ENCODE results near the gene ADGRL2.

ADGRL2 gene

GRCh38 chr1:81967951-81968350 lies 167.2 kb downstream of the ADGRL2 start:
- Histone ChIP-seq H3K4me1 (ENCODE audit: control insufficient read depth in 1 of 2, insufficient read depth in 2 of 2, low read length in 2 of 2) (no peaks in the 10 kb centered on the region), H3K9me3 (ENCODE audit: control insufficient read depth in 1 of 2, low read length in 2 of 2) (no peaks in the 10 kb centered on the region), H3K27me3 (ENCODE audit: low read depth, low read length) (no peaks in the 10 kb centered on the region), H3K36me3 (ENCODE audit: control insufficient read depth in 1 of 2, insufficient read depth in 2 of 2, low read length in 2 of 2) (peaks cover 5 to 18% of the 10 kb centered on the region in 2 donors), H3K27ac (ENCODE audit: low read length) (no peak overlapping the region), H3K4me3 (ENCODE audit: low read depth in 1 of 2, low read length in 2 of 2) (no peak overlapping the region)

GRCh38 chr1:81970416-81970815 lies 169.7 kb downstream of the ADGRL2 start:
- no peaks in the 10 kb centered on the region for H3K9me3 ChIP-seq (ENCODE audit: control insufficient read depth in 1 of 2, low read length in 2 of 2)
- no peaks in the 10 kb centered on the region for H3K27me3 ChIP-seq (ENCODE audit: low read depth, low read length)
- H3K4me3 ChIP-seq (ENCODE audit: low read depth in 1 of 2, low read length in 2 of 2), result no peak overlapping the region
- H3K27ac ChIP-seq (ENCODE audit: low read length), result no peak overlapping the region
- H3K4me1 ChIP-seq (ENCODE audit: control insufficient read depth in 1 of 2, insufficient read depth in 2 of 2, low read length in 2 of 2), result no peaks in the 10 kb centered on the region
- peaks cover 11 to 18% of the 10 kb centered on the region in 2 donors for H3K36me3 ChIP-seq (ENCODE audit: control insufficient read depth in 1 of 2, insufficient read depth in 2 of 2, low read length in 2 of 2)

GRCh38 chr1:81974222-81974841 lies 173.6 kb downstream of the ADGRL2 start:
- Histone ChIP-seq H3K4me1 (ENCODE audit: control insufficient read depth in 1 of 2, insufficient read depth in 2 of 2, low read length in 2 of 2) (no peaks in the 10 kb centered on the region), H3K9me3 (ENCODE audit: control insufficient read depth in 1 of 2, low read length in 2 of 2) (no peaks in the 10 kb centered on the region), H3K27me3 (ENCODE audit: low read depth, low read length) (no peaks in the 10 kb centered on the region), H3K27ac (ENCODE audit: low read length) (no peak overlapping the region), H3K36me3 (ENCODE audit: control insufficient read depth in 1 of 2, insufficient read depth in 2 of 2, low read length in 2 of 2) (peaks cover 6 to 8% of the 10 kb centered on the region in 2 donors), H3K4me3 (ENCODE audit: low read depth in 1 of 2, low read length in 2 of 2) (no peak overlapping the region)

- Histone ChIP-seq H3K27me3 (ENCODE audit: low read depth, low read length) (no peaks in the 10 kb centered on the region), H3K27ac (ENCODE audit: low read length) (no peak overlapping the region), H3K4me3 (ENCODE audit: low read depth in 1 of 2, low read length in 2 of 2) (no peak overlapping the region)
These were observed 174.3 kb downstream of the ADGRL2 start for GRCh38 chr1:81974883-81975555.

GRCh38 chr1:81976539-81976938 lies 175.8 kb downstream of the ADGRL2 start:
- no peak overlapping the region for H3K27ac ChIP-seq (ENCODE audit: low read length)
- H3K4me1 ChIP-seq (ENCODE audit: control insufficient read depth in 1 of 2, insufficient read depth in 2 of 2, low read length in 2 of 2), result no peaks in the 10 kb centered on the region
- H3K9me3 ChIP-seq (ENCODE audit: control insufficient read depth in 1 of 2, low read length in 2 of 2), result no peaks in the 10 kb centered on the region
- H3K36me3 ChIP-seq (ENCODE audit: control insufficient read depth in 1 of 2, insufficient read depth in 2 of 2, low read length in 2 of 2), result peaks cover 4 to 6% of the 10 kb centered on the region in 2 donors
- H3K4me3 ChIP-seq (ENCODE audit: low read depth in 1 of 2, low read length in 2 of 2), result no peak overlapping the region
- no peaks in the 10 kb centered on the region for H3K27me3 ChIP-seq (ENCODE audit: low read depth, low read length)

More at GRCh38 chr1:81974883-81975555, 174.3 kb downstream of the ADGRL2 start:
- Histone ChIP-seq H3K36me3 (ENCODE audit: control insufficient read depth in 1 of 2, insufficient read depth in 2 of 2, low read length in 2 of 2) (peaks cover 6 to 8% of the 10 kb centered on the region in 2 donors), H3K4me1 (ENCODE audit: control insufficient read depth in 1 of 2, insufficient read depth in 2 of 2, low read length in 2 of 2) (no peaks in the 10 kb centered on the region), H3K9me3 (ENCODE audit: control insufficient read depth in 1 of 2, low read length in 2 of 2) (no peaks in the 10 kb centered on the region)

GRCh38 chr1:81978945-81979344 lies 178.2 kb downstream of the ADGRL2 start:
- Histone ChIP-seq H3K27me3 (ENCODE audit: low read depth, low read length) (no peaks in the 10 kb centered on the region), H3K36me3 (ENCODE audit: control insufficient read depth in 1 of 2, insufficient read depth in 2 of 2, low read length in 2 of 2) (peaks cover 5 to 7% of the 10 kb centered on the region in 2 donors), H3K4me3 (ENCODE audit: low read depth in 1 of 2, low read length in 2 of 2) (no peak overlapping the region), H3K9me3 (ENCODE audit: control insufficient read depth in 1 of 2, low read length in 2 of 2) (no peaks in the 10 kb centered on the region), H3K4me1 (ENCODE audit: control insufficient read depth in 1 of 2, insufficient read depth in 2 of 2, low read length in 2 of 2) (no peaks in the 10 kb centered on the region), H3K27ac (ENCODE audit: low read length) (no peak overlapping the region)

GRCh38 chr1:81982523-81982922 lies 181.8 kb downstream of the ADGRL2 start:
- no peaks in the 10 kb centered on the region for H3K9me3 ChIP-seq (ENCODE audit: control insufficient read depth in 1 of 2, low read length in 2 of 2)
- no peaks in the 10 kb centered on the region for H3K27me3 ChIP-seq (ENCODE audit: low read depth, low read length)
- peaks cover 5 to 7% of the 10 kb centered on the region in 2 donors for H3K36me3 ChIP-seq (ENCODE audit: control insufficient read depth in 1 of 2, insufficient read depth in 2 of 2, low read length in 2 of 2)
- H3K27ac ChIP-seq (ENCODE audit: low read length), result no peak overlapping the region
- no peaks in the 10 kb centered on the region for H3K4me1 ChIP-seq (ENCODE audit: control insufficient read depth in 1 of 2, insufficient read depth in 2 of 2, low read length in 2 of 2)
- H3K4me3 ChIP-seq (ENCODE audit: low read depth in 1 of 2, low read length in 2 of 2), result no peak overlapping the region

- H3K4me1 ChIP-seq (ENCODE audit: control insufficient read depth in 1 of 2, insufficient read depth in 2 of 2, low read length in 2 of 2), result no peaks in the 10 kb centered on the region
- no peaks in the 10 kb centered on the region for H3K27me3 ChIP-seq (ENCODE audit: low read depth, low read length)
- no peak overlapping the region for H3K27ac ChIP-seq (ENCODE audit: low read length)
- no peak overlapping the region for H3K4me3 ChIP-seq (ENCODE audit: low read depth in 1 of 2, low read length in 2 of 2)
- peaks cover 0 to 16% of the 10 kb centered on the region in 2 donors for H3K36me3 ChIP-seq (ENCODE audit: control insufficient read depth in 1 of 2, insufficient read depth in 2 of 2, low read length in 2 of 2)
- H3K9me3 ChIP-seq (ENCODE audit: control insufficient read depth in 1 of 2, low read length in 2 of 2), result no peaks in the 10 kb centered on the region
These were observed 188.8 kb downstream of the ADGRL2 start for GRCh38 chr1:81989524-81989923.

- Histone ChIP-seq H3K27ac (ENCODE audit: low read length) (no peak overlapping the region), H3K9me3 (ENCODE audit: control insufficient read depth in 1 of 2, low read length in 2 of 2) (no peaks in the 10 kb centered on the region), H3K4me3 (ENCODE audit: low read depth in 1 of 2, low read length in 2 of 2) (no peak overlapping the region), H3K4me1 (ENCODE audit: control insufficient read depth in 1 of 2, insufficient read depth in 2 of 2, low read length in 2 of 2) (no peaks in the 10 kb centered on the region), H3K27me3 (ENCODE audit: low read depth, low read length) (no peaks in the 10 kb centered on the region), H3K36me3 (ENCODE audit: control insufficient read depth in 1 of 2, insufficient read depth in 2 of 2, low read length in 2 of 2) (peaks cover 0 to 16% of the 10 kb centered on the region in 2 donors)
These were observed 189.5 kb downstream of the ADGRL2 start for GRCh38 chr1:81990241-81990640.

GRCh38 chr1:81998165-81998564 lies 197.4 kb downstream of the ADGRL2 start:
- no peak overlapping the region for H3K27ac ChIP-seq (ENCODE audit: low read length)
- no peak overlapping the region for H3K4me3 ChIP-seq (ENCODE audit: low read depth in 1 of 2, low read length in 2 of 2)
- peaks cover 0 to 7% of the 10 kb centered on the region in 2 donors for H3K4me1 ChIP-seq (ENCODE audit: control insufficient read depth in 1 of 2, insufficient read depth in 2 of 2, low read length in 2 of 2)
- no peaks in the 10 kb centered on the region for H3K27me3 ChIP-seq (ENCODE audit: low read depth, low read length)
- H3K9me3 ChIP-seq (ENCODE audit: control insufficient read depth in 1 of 2, low read length in 2 of 2), result no peaks in the 10 kb centered on the region
- no peaks in the 10 kb centered on the region for H3K36me3 ChIP-seq (ENCODE audit: control insufficient read depth in 1 of 2, insufficient read depth in 2 of 2, low read length in 2 of 2)

- no peaks in the 10 kb centered on the region for H3K36me3 ChIP-seq (ENCODE audit: control insufficient read depth in 1 of 2, insufficient read depth in 2 of 2, low read length in 2 of 2)
- H3K4me1 ChIP-seq (ENCODE audit: control insufficient read depth in 1 of 2, insufficient read depth in 2 of 2, low read length in 2 of 2), result peaks cover 0 to 7% of the 10 kb centered on the region in 2 donors
- no peak overlapping the region for H3K4me3 ChIP-seq (ENCODE audit: low read depth in 1 of 2, low read length in 2 of 2)
- H3K27me3 ChIP-seq (ENCODE audit: low read depth, low read length), result no peaks in the 10 kb centered on the region
- no peaks in the 10 kb centered on the region for H3K9me3 ChIP-seq (ENCODE audit: control insufficient read depth in 1 of 2, low read length in 2 of 2)
- H3K27ac ChIP-seq (ENCODE audit: low read length), result no peak overlapping the region
These were observed 198.6 kb downstream of the ADGRL2 start for GRCh38 chr1:81999364-81999763.
